ENCODE data around the gene ITSN2. TPM values are rescaled to one million over a fixed set of nuclear protein-coding genes. Genes with fewer than 3 reads are reported as not detected.
"Not testable (repeated sequence)": the region's sequence is repeated elsewhere in the genome, so short reads cannot be mapped to it uniquely, and the experiment has no call there.

The ITSN2 gene
- total RNA-seq = 100 to 1,000 TPM; 141 to 156 TPM
- polyA plus RNA-seq = 10 to 100 TPM; 45.9 to 57.8 (median 47.1) TPM
- 161 to 276 (median 224) reads per million in 6 experiments for total RNA-seq

GRCh38 chr2:24360050-24360962 is at the start of gene ITSN2:
ITSN2 (minus strand) TSS chr2:24360536; CDS start chr2:24328082, 32,454 bp downstream.
- Mint-ChIP-seq H3K27ac (peak within 1 kb of the TSS; percentile 94 to 99 (median 98)), H3K4me1 (peaks cover 18 to 48% (median 33%) of the 10 kb centered on the region in 4 donors), H3K4me3 (peak within 1 kb of the TSS; percentile 83 to 96 (median 92)), H3K9me3 (no peaks in the 10 kb centered on the region), H3K27me3 (no peaks in the 10 kb centered on the region), H3K36me3 (peaks cover 0 to 6% (median 6%) of the 10 kb centered on the region in 3 donors)
- POLR2A ChIA-PET = interaction anchor here (0.6 to 1.8 kb wide), 13 partner anchors 9 to 934 kb away, joined by 3 to 8 read pairs (median 4); partner anchors contain the start of genes ATAD2B, CENPO and PTRHD1
- ATAC-seq (peak; percentile 85 to 90), DNase-seq (peak; percentile 72 to 94 (median 86))

- Mint-ChIP-seq H3K4me1 (peaks cover 0 to 1% (median under 1%) of the 10 kb centered on the region in 4 donors), H3K4me3 (no peak overlapping the region), H3K27ac (no peak overlapping the region), H3K36me3 (no peaks in the 10 kb centered on the region), H3K27me3 (peaks cover 2 to 17% (median 17%) of the 10 kb centered on the region in 5 donors), H3K9me3 (no peaks in the 10 kb centered on the region)
- DNase-seq (no peak), ATAC-seq (no peak)
- POLR2A ChIA-PET = no interaction called here
These were observed 48.8 kb upstream of the ITSN2 start for GRCh38 chr2:24409171-24409570.

- H3K27ac Mint-ChIP-seq, H3K4me3 Mint-ChIP-seq, H3K4me1 Mint-ChIP-seq, H3K9me3 Mint-ChIP-seq, DNase-seq, H3K36me3 Mint-ChIP-seq, POLR2A ChIA-PET, ATAC-seq: not testable (repeated sequence)
- H3K27me3 Mint-ChIP-seq = peaks cover 2 to 17% (median 17%) of the 10 kb centered on the region in 5 donors
These were observed 48.4 kb upstream of the ITSN2 start for GRCh38 chr2:24408704-24409103.

GRCh38 chr2:24404491-24404921 is 44.2 kb upstream of the ITSN2 start:
- H3K27me3 Mint-ChIP-seq = peaks cover 4 to 24% (median 11%) of the 10 kb centered on the region in 5 donors
- DNase-seq (no peak), ATAC-seq (no peak)
- no peak overlapping the region for H3K27ac Mint-ChIP-seq
- H3K4me1 Mint-ChIP-seq = peaks cover 0 to 18% (median 5%) of the 10 kb centered on the region in 4 donors
- POLR2A ChIA-PET = interaction anchor here (0.6 kb wide), 1 partner anchor 452 kb away, joined by 4 read pairs; no protein-coding TSS in a partner anchor
- H3K36me3 Mint-ChIP-seq = no peaks in the 10 kb centered on the region
- H3K9me3 Mint-ChIP-seq = peaks cover 0 to 4% (median 0%) of the 10 kb centered on the region in 9 donors
- H3K4me3 Mint-ChIP-seq = no peak overlapping the region

GRCh38 chr2:24403832-24404212 is 43.5 kb upstream of the ITSN2 start:
- POLR2A ChIA-PET = interaction anchor here (0.6 kb wide), 1 partner anchor 452 kb away, joined by 4 read pairs; no protein-coding TSS in a partner anchor
- Mint-ChIP-seq H3K27me3 (peaks cover 4 to 20% (median 10%) of the 10 kb centered on the region in 5 donors), H3K36me3 (no peaks in the 10 kb centered on the region), H3K4me1 (peaks cover 0 to 18% (median 5%) of the 10 kb centered on the region in 4 donors), H3K27ac (peak overlapping the region in 1 of 10 donors; percentile 19), H3K9me3 (peaks cover 0 to 4% (median 0%) of the 10 kb centered on the region in 9 donors), H3K4me3 (no peak overlapping the region)
- ATAC-seq (no peak), DNase-seq (no peak)

- no peaks in the 10 kb centered on the region for H3K36me3 Mint-ChIP-seq
- DNase-seq (peak in 2 of 10 donors; percentile 28 to 29), ATAC-seq (peak in 1 of 2 donors; percentile 36)
- peak overlapping the region in 1 of 10 donors; percentile 19 for H3K27ac Mint-ChIP-seq
- POLR2A ChIA-PET = no interaction called here
- H3K4me1 Mint-ChIP-seq = peaks cover 0 to 18% (median 5%) of the 10 kb centered on the region in 4 donors
- peaks cover 0 to 4% (median 0%) of the 10 kb centered on the region in 9 donors for H3K9me3 Mint-ChIP-seq
- peak overlapping the region in 1 of 10 donors; percentile 50 for H3K4me3 Mint-ChIP-seq
- peaks cover 4 to 17% (median 8%) of the 10 kb centered on the region in 5 donors for H3K27me3 Mint-ChIP-seq
These were observed 43.0 kb upstream of the ITSN2 start for GRCh38 chr2:24403168-24403831.

- peak overlapping the region in 1 of 10 donors; percentile 4 for H3K4me3 Mint-ChIP-seq
- peaks cover 0 to 18% (median 5%) of the 10 kb centered on the region in 4 donors for H3K4me1 Mint-ChIP-seq
- ATAC-seq (no peak), DNase-seq (no peak)
- H3K27me3 Mint-ChIP-seq = peaks cover 2 to 15% (median 5%) of the 10 kb centered on the region in 5 donors
- POLR2A ChIA-PET = interaction anchor here (0.5 kb wide), 1 partner anchor 124 kb away, joined by 4 read pairs; no protein-coding TSS in a partner anchor
- H3K36me3 Mint-ChIP-seq = no peaks in the 10 kb centered on the region
- peak overlapping the region in 1 of 10 donors; percentile 45 for H3K27ac Mint-ChIP-seq
- peaks cover 0 to 4% (median 0%) of the 10 kb centered on the region in 9 donors for H3K9me3 Mint-ChIP-seq
These were observed 42.1 kb upstream of the ITSN2 start for GRCh38 chr2:24402242-24403097.

GRCh38 chr2:24400207-24400907 is 40.0 kb upstream of the ITSN2 start:
- ATAC-seq (no peak), DNase-seq (no peak)
- peaks cover 0 to 18% (median 5%) of the 10 kb centered on the region in 4 donors for H3K4me1 Mint-ChIP-seq
- H3K9me3 Mint-ChIP-seq = peaks cover 0 to 4% (median 0%) of the 10 kb centered on the region in 9 donors
- no peak overlapping the region for H3K4me3 Mint-ChIP-seq
- no peaks in the 10 kb centered on the region for H3K36me3 Mint-ChIP-seq
- POLR2A ChIA-PET = no interaction called here
- H3K27me3 Mint-ChIP-seq = peaks cover 0 to 18% (median 0%) of the 10 kb centered on the region in 5 donors
- no peak overlapping the region for H3K27ac Mint-ChIP-seq

GRCh38 chr2:24399434-24400206 is 39.3 kb upstream of the ITSN2 start:
- Mint-ChIP-seq H3K27me3 (peaks cover 0 to 18% (median 2%) of the 10 kb centered on the region in 5 donors), H3K9me3 (peaks cover 0 to 4% (median 0%) of the 10 kb centered on the region in 9 donors), H3K27ac (no peak overlapping the region), H3K4me3 (no peak overlapping the region), H3K36me3 (no peaks in the 10 kb centered on the region), H3K4me1 (peaks cover 0 to 18% (median 5%) of the 10 kb centered on the region in 4 donors)
- POLR2A ChIA-PET = no interaction called here
- DNase-seq (no peak), ATAC-seq (no peak)

- Mint-ChIP-seq H3K4me1 (no peaks in the 10 kb centered on the region), H3K36me3 (no peaks in the 10 kb centered on the region), H3K27me3 (peaks cover 0 to 4% (median 1%) of the 10 kb centered on the region in 5 donors), H3K4me3 (no peak overlapping the region), H3K27ac (no peak overlapping the region), H3K9me3 (no peaks in the 10 kb centered on the region)
- DNase-seq (no peak), ATAC-seq (no peak)
- POLR2A ChIA-PET = interaction anchor here (0.5 to 0.7 kb wide), 2 partner anchors 30 to 181 kb away, joined by 4 to 6 read pairs; no protein-coding TSS in a partner anchor
These were observed 34.7 kb upstream of the ITSN2 start for GRCh38 chr2:24394998-24395397.

Data from naive thymus-derived CD8-positive, alpha-beta T cell (primary cell).